Measurements from ENCODE around the gene ELP4. TPM values are rescaled to one million over a fixed set of nuclear protein-coding genes. Genes with fewer than 3 reads are reported as not detected.

Gene ELP4
- total RNA-seq, 3 donors from 2014 or later = 15.7 to 17.6 (median 16.1) TPM

DNA sequence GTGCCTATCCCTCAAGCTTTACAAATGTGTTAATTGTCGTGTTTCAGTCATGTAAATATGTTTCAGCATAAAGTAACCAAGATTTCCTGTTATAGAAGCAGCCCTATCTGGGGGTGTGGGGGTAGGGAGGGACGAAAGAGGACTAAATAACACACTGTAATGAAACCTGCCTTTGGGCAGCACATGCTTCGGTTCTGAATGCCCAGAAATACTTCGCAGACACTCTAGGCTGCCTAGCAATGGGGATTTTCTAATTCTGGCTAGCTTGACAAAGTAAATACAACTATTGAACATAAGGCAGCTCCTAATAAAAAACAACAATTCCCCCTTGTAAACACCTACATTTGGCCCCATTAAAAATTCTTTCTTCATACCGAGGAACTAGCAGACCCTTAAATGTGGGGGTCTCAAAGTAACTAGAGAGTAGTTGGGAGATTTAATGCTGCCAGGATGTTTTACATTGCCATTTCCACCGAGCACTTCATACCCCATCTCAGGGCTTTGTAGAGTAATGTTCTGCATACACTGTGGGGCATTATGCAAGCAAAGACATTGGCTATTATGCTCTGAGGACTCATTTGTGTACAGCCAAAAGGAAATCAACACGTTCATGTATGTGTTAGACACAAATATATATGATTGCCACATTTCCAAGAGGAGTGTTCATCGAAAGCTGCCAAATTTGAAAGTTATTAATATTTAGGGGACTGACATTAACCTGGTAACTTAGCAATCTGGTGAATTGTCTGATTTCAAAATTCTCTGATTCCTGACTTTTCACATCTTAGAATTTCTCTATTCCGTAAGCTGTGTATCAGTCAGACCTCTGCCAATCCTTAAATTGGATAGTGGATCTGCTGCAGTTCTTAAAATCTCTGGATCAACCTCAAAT, 259.4 kb downstream of the ELP4 start:
- H3K4me3 Mint-ChIP-seq = no peak overlapping the region
- no peaks in the 10 kb centered on the region for H3K27me3 Mint-ChIP-seq (ENCODE audit: low read depth)
- H3K36me3 Mint-ChIP-seq (ENCODE audit: insufficient read depth) = peaks cover 15% of the 10 kb centered on the region
- no peaks in the 10 kb centered on the region for H3K9me3 Mint-ChIP-seq
- ATAC-seq (no peak), DNase-seq (no peak)
- no peaks in the 10 kb centered on the region for H3K4me1 Mint-ChIP-seq (ENCODE audit: low read depth)

GRCh38 chr11:31770011-31770700, 260.6 kb downstream of the ELP4 start:
- ATAC-seq = no peak
- Mint-ChIP-seq H3K4me3 (no peak overlapping the region), H3K9me3 (no peaks in the 10 kb centered on the region), H3K36me3 (ENCODE audit: insufficient read depth) (peaks cover 15% of the 10 kb centered on the region), H3K4me1 (ENCODE audit: low read depth) (no peaks in the 10 kb centered on the region), H3K27me3 (ENCODE audit: low read depth) (no peaks in the 10 kb centered on the region)
- no peak for DNase-seq

DNA sequence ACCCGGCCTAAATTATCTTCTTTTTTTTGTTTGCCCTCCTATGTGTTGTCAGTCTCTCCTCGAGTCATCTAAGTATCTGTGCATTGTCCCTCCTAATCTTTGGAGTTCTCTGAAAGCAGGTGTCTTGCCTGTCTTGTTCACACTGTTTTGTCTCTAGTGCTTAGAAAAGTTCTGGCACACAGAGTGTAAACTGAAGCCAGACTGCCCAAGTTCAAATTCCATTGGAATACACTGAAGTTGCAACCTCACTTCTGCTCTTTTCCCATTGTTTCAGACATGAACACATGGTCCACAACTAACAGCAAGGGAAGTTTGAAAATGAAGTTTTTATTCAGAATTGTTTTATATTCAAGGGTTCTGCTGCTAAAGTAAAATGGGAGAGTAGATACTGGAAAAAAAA, 262.8 kb downstream of the ELP4 start:
- no peaks in the 10 kb centered on the region for H3K27me3 Mint-ChIP-seq (ENCODE audit: low read depth)
- H3K4me1 Mint-ChIP-seq (ENCODE audit: low read depth) = no peaks in the 10 kb centered on the region
- H3K36me3 Mint-ChIP-seq (ENCODE audit: insufficient read depth) = peaks cover 16% of the 10 kb centered on the region
- no peak overlapping the region for H3K4me3 Mint-ChIP-seq
- no peaks in the 10 kb centered on the region for H3K9me3 Mint-ChIP-seq
- DNase-seq = no peak
- ATAC-seq = no peak

GRCh38 chr11:31779374-31779791, 269.8 kb downstream of the ELP4 start:
- Mint-ChIP-seq H3K36me3 (ENCODE audit: insufficient read depth) (peaks cover 22% of the 10 kb centered on the region), H3K4me1 (ENCODE audit: low read depth) (no peaks in the 10 kb centered on the region), H3K9me3 (no peaks in the 10 kb centered on the region), H3K4me3 (no peak overlapping the region), H3K27me3 (ENCODE audit: low read depth) (no peaks in the 10 kb centered on the region)
- no peak for DNase-seq
- no peak for ATAC-seq

DNA sequence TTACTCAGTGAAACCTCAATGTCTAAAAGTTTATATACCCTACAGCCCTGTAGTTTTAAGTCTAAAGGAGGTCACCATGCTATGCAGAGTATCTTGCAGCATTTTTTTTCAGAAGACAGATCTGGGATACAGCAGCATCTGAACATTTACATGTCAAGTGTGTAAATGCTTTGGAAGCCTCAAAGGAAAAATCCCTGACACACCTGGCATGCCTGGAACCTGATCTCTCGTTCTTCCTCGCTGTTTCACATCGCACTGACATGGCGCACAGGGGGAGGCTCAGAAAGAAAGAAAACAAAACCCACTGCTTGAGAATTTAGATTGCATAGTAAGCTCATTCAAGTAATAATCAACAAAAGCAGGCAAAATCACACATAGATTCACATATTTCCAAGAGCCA, 270.5 kb downstream of the ELP4 start:
- Mint-ChIP-seq H3K4me3 (no peak overlapping the region), H3K9me3 (no peaks in the 10 kb centered on the region), H3K4me1 (ENCODE audit: low read depth) (no peaks in the 10 kb centered on the region), H3K36me3 (ENCODE audit: insufficient read depth) (peaks cover 22% of the 10 kb centered on the region), H3K27me3 (ENCODE audit: low read depth) (no peaks in the 10 kb centered on the region)
- ATAC-seq = no peak
- no peak for DNase-seq

GRCh38 chr11:31780480-31780971, 271.0 kb downstream of the ELP4 start:
- H3K4me1 Mint-ChIP-seq (ENCODE audit: low read depth) = no peaks in the 10 kb centered on the region
- no peaks in the 10 kb centered on the region for H3K27me3 Mint-ChIP-seq (ENCODE audit: low read depth)
- H3K9me3 Mint-ChIP-seq = no peaks in the 10 kb centered on the region
- H3K4me3 Mint-ChIP-seq = no peak overlapping the region
- peaks cover 22% of the 10 kb centered on the region for H3K36me3 Mint-ChIP-seq (ENCODE audit: insufficient read depth)
- DNase-seq (no peak), ATAC-seq (no peak)

DNA sequence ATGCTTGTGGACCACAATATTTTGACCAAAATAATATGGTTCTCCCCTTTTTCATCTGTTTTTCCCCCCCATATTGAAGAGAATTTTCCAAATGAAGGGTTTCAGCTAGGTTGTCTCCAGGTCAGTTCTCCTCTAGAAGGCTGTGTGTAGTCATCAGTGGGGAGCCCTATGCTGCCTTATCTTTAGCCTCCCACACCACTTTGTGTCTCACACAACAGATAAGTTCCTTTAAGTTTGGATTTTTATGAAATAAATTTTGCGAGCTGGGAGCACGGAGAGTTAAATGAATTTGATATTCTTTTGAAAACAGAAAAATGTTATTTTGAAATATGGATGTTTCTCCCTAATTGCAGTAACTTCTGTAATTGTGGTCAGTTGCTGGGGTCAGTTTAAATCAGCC, 272.7 kb downstream of the ELP4 start:
- Mint-ChIP-seq H3K9me3 (no peaks in the 10 kb centered on the region), H3K4me1 (ENCODE audit: low read depth) (no peaks in the 10 kb centered on the region), H3K27me3 (ENCODE audit: low read depth) (no peaks in the 10 kb centered on the region), H3K36me3 (ENCODE audit: insufficient read depth) (peaks cover 22% of the 10 kb centered on the region), H3K4me3 (no peak overlapping the region)
- no peak for ATAC-seq
- no peak for DNase-seq

DNA sequence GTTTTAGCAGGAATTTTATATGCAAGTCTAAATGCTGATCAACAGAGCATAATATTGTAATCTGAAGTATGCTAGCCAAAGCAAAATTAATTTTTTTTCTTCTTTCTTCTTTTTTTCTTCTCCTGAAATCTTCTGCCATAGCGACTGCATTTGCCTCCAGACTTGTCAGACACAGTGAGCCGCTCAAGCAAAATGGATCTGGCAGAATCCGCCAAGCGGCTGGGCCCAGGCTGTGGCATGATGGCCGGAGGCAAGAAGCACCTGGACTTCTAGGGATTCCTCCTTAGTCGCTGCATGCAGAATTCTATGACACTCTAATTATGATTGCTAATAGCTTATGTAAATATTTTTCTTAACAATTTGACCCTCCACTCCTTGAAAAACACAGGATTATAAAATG, 273.7 kb downstream of the ELP4 start:
- DNase-seq = no peak
- no peaks in the 10 kb centered on the region for H3K27me3 Mint-ChIP-seq (ENCODE audit: low read depth)
- peaks cover 17% of the 10 kb centered on the region for H3K36me3 Mint-ChIP-seq (ENCODE audit: insufficient read depth)
- no peaks in the 10 kb centered on the region for H3K9me3 Mint-ChIP-seq
- no peak overlapping the region for H3K4me3 Mint-ChIP-seq
- H3K4me1 Mint-ChIP-seq (ENCODE audit: low read depth) = no peaks in the 10 kb centered on the region
- no peak for ATAC-seq

DNA sequence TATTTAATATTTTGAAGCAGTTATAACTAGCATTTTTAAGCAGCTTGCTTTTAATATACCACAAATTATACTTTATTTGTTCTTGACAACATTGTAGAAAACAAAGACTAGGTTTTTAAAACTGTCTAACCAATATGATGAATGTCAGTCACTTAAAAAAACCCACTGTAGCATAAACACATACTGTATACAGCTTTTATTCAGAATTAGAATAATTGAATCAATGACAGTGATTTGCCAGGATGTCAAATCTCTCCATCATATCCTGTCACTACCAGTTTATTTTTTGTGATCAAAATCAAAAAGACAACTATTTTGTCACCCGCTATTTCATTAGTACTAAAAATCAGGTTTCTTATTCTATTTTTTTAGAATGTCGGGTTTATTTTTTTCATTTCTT, 275.0 kb downstream of the ELP4 start:
- H3K4me3 Mint-ChIP-seq = no peak overlapping the region
- H3K27me3 Mint-ChIP-seq (ENCODE audit: low read depth) = no peaks in the 10 kb centered on the region
- no peak for ATAC-seq
- no peaks in the 10 kb centered on the region for H3K9me3 Mint-ChIP-seq
- DNase-seq = no peak
- peaks cover 16% of the 10 kb centered on the region for H3K36me3 Mint-ChIP-seq (ENCODE audit: insufficient read depth)
- no peaks in the 10 kb centered on the region for H3K4me1 Mint-ChIP-seq (ENCODE audit: low read depth)

- H3K4me3 Mint-ChIP-seq = no peak overlapping the region
- ATAC-seq = no peak
- H3K36me3 Mint-ChIP-seq (ENCODE audit: insufficient read depth) = peaks cover 9% of the 10 kb centered on the region
- no peak for DNase-seq
- H3K4me1 Mint-ChIP-seq (ENCODE audit: low read depth) = no peaks in the 10 kb centered on the region
- no peaks in the 10 kb centered on the region for H3K27me3 Mint-ChIP-seq (ENCODE audit: low read depth)
- H3K9me3 Mint-ChIP-seq = no peaks in the 10 kb centered on the region
Observed at GRCh38 chr11:31786996-31787685, 277.6 kb downstream of the ELP4 start.

- H3K4me3 Mint-ChIP-seq = no peak overlapping the region
- DNase-seq = no peak
- peaks cover 7% of the 10 kb centered on the region for H3K27me3 Mint-ChIP-seq (ENCODE audit: low read depth)
- no peak for ATAC-seq
- peaks cover 4% of the 10 kb centered on the region for H3K36me3 Mint-ChIP-seq (ENCODE audit: insufficient read depth)
- H3K9me3 Mint-ChIP-seq = no peaks in the 10 kb centered on the region
- no peaks in the 10 kb centered on the region for H3K4me1 Mint-ChIP-seq (ENCODE audit: low read depth)
Observed at GRCh38 chr11:31788085-31788484, 278.5 kb downstream of the ELP4 start.

DNA sequence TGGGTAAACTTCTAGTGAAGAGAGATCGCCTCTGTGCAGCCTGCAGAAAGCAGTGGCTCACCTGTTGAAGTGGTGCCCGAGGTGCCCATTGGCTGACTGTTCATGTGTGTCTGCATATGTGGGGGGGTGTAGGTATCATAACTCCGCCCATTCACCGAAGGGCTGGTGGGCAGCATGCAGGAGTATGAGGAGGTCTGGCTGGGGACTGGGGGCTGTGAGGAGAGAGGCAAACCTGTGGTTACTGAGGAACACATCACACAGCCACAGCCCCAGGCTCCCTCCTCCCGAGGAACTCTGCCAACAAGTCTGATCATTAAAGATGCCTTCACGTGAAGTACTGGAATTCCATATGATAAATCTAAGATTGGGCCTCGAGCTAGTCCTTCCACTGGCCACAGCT, 281.1 kb downstream of the ELP4 start:
- DNase-seq = no peak
- Mint-ChIP-seq H3K4me1 (ENCODE audit: low read depth) (no peaks in the 10 kb centered on the region), H3K4me3 (no peak overlapping the region), H3K27me3 (ENCODE audit: low read depth) (peaks cover 27% of the 10 kb centered on the region), H3K36me3 (ENCODE audit: insufficient read depth) (no peaks in the 10 kb centered on the region), H3K9me3 (no peaks in the 10 kb centered on the region)
- no peak for ATAC-seq

GRCh38 chr11:31792036-31792435, 282.5 kb downstream of the ELP4 start:
- Mint-ChIP-seq H3K9me3 (no peaks in the 10 kb centered on the region), H3K27me3 (ENCODE audit: low read depth) (peaks cover 40% of the 10 kb centered on the region), H3K4me3 (no peak overlapping the region), H3K4me1 (ENCODE audit: low read depth) (no peaks in the 10 kb centered on the region), H3K36me3 (ENCODE audit: insufficient read depth) (no peaks in the 10 kb centered on the region)
- DNase-seq (no peak), ATAC-seq (no peak)

DNA sequence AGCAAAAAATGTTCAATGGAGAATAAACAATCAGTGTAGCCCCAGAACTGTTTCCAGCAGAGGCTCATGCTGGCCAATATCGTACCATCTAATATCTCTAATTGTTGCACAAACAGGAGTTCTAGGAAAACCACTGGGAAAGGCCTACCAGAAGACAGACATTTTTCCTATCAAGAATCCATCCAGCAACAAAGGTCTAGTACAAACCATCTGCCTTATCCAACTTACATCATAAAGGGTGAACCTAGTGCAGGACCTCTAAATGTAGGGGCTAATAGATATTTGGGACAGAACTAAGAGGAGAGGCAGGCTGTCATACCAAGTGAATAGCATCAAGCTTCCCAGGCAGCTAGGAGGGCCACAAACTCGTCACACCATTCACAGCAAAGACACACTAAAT, 282.9 kb downstream of the ELP4 start:
- Mint-ChIP-seq H3K36me3 (ENCODE audit: insufficient read depth) (no peaks in the 10 kb centered on the region), H3K4me3 (no peak overlapping the region), H3K4me1 (ENCODE audit: low read depth) (peaks cover 2% of the 10 kb centered on the region), H3K27me3 (ENCODE audit: low read depth) (peaks cover 44% of the 10 kb centered on the region), H3K9me3 (no peaks in the 10 kb centered on the region)
- ATAC-seq = no peak
- no peak for DNase-seq
